Type B pancreatic cell (in vitro differentiated cells): ENCODE measurements around the gene KLF13. TPM values are rescaled to one million over a fixed set of nuclear protein-coding genes. Genes with fewer than 3 reads are reported as not detected.

Experiments
- DNase-seq: peaks from one replicate; pipeline ENCODE4 v3.0.0; 2021; ENCODE audit warnings: mixed read lengths; ENCODE audit not compliant: unreplicated experiment; ENCODE audit errors: extremely low spot score
- H3K27ac Mint-ChIP-seq: 2 replicates; pipeline ENCODE4 v1.8.0; 2021; ENCODE audit warnings: mild to moderate bottlenecking, mixed read lengths
- H3K27me3 Mint-ChIP-seq: 2 replicates; pipeline ENCODE4 v1.8.0; 2021; ENCODE audit warnings: mixed read lengths
- H3K36me3 Mint-ChIP-seq: 2 replicates; pipeline ENCODE4 v1.8.0; 2021; ENCODE audit warnings: mixed read lengths
- H3K4me1 Mint-ChIP-seq: one replicate; pipeline ENCODE4 v1.8.0; 2021; ENCODE audit warnings: mixed read lengths; ENCODE audit not compliant: unreplicated experiment
- H3K4me3 Mint-ChIP-seq: 2 replicates; pipeline ENCODE4 v1.8.0; 2021; ENCODE audit warnings: mild to moderate bottlenecking, mixed read lengths
- H3K9me3 Mint-ChIP-seq: 2 replicates; pipeline ENCODE4 v1.8.0; 2021; ENCODE audit warnings: mixed read lengths
- CTCF ChIP-seq: fragments of 200-600 bp; sonication (generic); conservative IDR thresholded peaks from 2 replicates; pipeline ENCODE4 v1.5.0; 2021; ENCODE audit warnings: antibody characterized with exemption, mild to moderate bottlenecking
- total RNA-seq: library from RNA; stranded (reverse); gene quantifications from 2 replicates; pipeline ENCODE4 v1.2.1, GENCODE V29; 2021; ENCODE audit warnings: low replicate concordance

Gene KLF13
- total RNA-seq, 1 donor from 2014 or later = 38.6 TPM

DNA sequence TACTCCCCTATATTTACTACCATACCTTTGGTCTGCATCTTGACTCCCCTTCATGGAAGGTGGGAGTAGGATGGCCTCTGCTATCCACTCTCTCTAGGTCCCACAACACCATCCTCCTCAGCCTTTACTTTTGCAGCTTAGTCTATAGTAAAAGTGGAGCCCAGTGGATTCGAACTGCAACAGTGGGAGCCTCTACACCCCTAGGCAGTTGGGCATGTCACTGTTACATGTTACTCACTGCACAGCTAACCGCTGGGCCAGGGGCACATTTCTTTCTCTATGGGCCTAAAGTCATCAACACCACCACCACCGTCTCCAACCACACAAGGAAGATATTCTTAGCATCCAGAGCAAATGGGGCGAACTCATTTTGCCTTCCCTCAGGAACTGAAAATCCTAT, 62.9 kb downstream of the KLF13 start:
- peaks cover 3% of the 10 kb centered on the region for H3K36me3 Mint-ChIP-seq
- no peak overlapping the region for H3K27ac Mint-ChIP-seq
- H3K4me1 Mint-ChIP-seq = no peaks in the 10 kb centered on the region
- peak overlapping the region; percentile 29 for H3K4me3 Mint-ChIP-seq
- H3K9me3 Mint-ChIP-seq = peaks cover 12% of the 10 kb centered on the region
- DNase-seq = no peak
- peaks cover 25% of the 10 kb centered on the region for H3K27me3 Mint-ChIP-seq
- no peak for TF ChIP-seq CTCF

GRCh38 chr15:31390029-31390428, 63.4 kb downstream of the KLF13 start:
- DNase-seq = no peak
- H3K9me3 Mint-ChIP-seq = peaks cover 12% of the 10 kb centered on the region
- no peaks in the 10 kb centered on the region for H3K4me1 Mint-ChIP-seq
- peaks cover 3% of the 10 kb centered on the region for H3K36me3 Mint-ChIP-seq
- H3K4me3 Mint-ChIP-seq = no peak overlapping the region
- peaks cover 30% of the 10 kb centered on the region for H3K27me3 Mint-ChIP-seq
- no peak overlapping the region for H3K27ac Mint-ChIP-seq
- TF ChIP-seq CTCF = no peak

DNA sequence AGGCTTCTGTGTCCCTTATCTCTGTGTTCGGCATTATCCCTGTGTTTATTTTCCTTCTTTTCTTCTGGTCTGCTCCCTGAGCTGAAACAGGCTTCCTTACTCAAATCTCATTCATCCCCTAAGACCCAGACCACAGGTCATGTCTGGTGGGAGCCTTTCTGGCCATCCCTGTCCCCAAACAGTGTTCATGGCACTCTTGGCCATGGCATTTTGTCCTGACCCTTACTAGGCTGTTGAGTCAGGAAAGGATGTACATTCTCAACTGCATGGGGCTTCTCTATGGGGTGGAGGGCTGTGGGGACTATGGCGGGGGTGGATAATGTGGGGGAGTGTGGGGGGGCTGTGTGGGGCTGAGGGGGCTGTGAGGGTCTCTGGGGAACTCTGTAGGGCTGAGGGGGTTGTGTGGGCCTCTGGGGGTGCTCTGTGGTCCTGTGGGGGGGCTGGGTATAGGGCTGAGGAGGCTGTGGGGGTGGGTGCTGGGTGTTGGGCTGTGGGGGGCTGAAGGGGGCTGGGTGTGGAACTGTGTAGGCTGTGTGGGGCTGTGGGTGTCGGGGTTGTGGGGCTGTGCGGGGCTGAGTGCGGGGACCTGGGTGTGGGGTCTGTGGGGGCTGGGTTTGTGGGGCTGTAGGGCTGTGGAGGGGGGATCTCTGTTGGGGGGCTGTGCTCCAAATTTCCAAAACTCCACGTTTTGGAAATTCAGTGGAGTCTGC, 64.3 kb downstream of the KLF13 start:
- peak overlapping the region; percentile 18 for H3K4me3 Mint-ChIP-seq
- peaks cover 35% of the 10 kb centered on the region for H3K27me3 Mint-ChIP-seq
- DNase-seq = no peak
- peaks cover 3% of the 10 kb centered on the region for H3K36me3 Mint-ChIP-seq
- peaks cover 12% of the 10 kb centered on the region for H3K9me3 Mint-ChIP-seq
- TF ChIP-seq CTCF = no peak
- H3K4me1 Mint-ChIP-seq = no peaks in the 10 kb centered on the region
- H3K27ac Mint-ChIP-seq = no peak overlapping the region

DNA sequence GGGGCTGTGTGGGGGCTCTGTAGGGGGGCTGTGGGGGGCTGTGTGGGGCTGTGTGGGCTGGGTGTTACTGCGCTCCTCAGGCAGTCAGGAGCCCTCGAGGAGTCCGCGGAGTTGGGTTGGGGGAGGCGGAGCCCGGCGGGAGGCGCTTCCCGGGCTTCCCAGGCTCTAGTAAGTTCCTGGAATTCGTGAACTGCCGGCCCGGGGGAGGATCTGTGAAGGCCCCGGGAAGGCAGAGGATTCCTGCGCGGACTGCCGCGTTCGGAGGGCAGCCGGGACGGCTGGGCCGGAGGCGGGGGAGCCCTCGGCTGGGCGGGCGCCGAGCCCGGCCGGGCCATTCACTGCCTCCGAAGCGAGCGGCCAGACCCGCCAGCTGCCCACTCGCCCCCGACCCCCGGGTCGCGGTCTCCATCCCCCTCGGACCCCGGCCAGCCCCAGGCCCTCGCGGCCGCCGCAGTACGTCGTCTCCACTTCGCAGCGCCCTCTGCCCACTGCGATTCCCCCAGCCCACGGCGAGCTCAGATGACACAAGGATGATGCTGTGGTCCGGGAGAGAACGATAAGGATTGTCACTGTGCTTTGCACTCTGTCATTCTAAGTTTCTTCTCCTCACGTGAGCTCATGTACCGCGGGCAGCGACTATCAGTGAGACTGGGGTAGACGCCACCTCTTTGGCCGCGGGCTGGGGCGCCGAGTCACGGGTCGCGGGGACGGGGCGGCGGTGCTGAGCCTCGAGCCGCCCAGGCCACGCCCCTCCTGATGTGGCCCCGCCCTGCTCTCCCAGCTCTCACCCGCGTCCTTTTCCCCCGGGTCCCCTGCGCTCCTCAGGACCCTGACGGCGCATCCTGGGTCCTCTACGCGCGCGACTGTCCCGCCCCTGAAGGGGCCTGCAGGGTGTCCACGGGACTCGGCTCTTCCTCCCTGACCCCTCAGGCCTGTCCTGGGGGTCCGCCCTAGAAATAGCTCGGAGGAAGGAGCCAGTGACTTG, 65.3 kb downstream of the KLF13 start:
- Mint-ChIP-seq H3K27ac (no peak overlapping the region), H3K36me3 (peaks cover 3% of the 10 kb centered on the region), H3K27me3 (peaks cover 35% of the 10 kb centered on the region), H3K4me3 (peak overlapping the region; percentile 89), H3K9me3 (peaks cover 12% of the 10 kb centered on the region), H3K4me1 (no peaks in the 10 kb centered on the region)
- peak; percentile 73 for DNase-seq
- TF ChIP-seq CTCF = no peak

DNA sequence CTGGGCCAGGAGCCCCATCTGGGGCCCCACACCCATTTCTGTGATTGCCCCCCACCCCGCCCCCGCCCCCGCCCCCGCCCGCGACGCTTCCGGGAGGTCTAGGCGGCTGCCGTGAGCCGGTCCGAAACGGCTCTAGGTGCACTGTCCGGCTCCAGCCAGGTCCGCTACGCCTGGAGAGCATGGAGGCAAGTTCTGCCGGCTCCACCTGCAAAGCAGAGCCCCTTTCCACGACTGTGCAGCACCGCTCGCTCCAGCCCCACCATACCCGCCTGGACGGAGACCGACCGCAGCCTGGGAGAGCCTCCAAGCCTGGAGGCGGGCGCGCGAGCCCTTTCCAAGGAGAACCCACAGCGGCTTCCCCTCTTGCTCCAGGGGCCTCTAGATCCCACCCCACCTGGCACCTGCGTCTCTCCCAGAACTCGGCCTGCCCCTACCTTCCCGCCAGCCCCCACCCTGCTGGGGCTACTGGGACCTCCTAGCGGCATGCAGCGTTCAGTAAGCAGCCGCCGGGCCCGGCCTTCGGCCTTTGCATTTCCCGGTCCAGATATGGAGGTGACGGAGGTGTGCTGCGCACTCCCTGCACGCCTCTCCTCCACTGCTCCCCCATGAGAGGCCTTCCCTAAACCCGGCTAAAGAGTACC, 66.2 kb downstream of the KLF13 start:
- peak overlapping the region; percentile 82 for H3K4me3 Mint-ChIP-seq
- TF ChIP-seq CTCF = no peak
- peaks cover 3% of the 10 kb centered on the region for H3K36me3 Mint-ChIP-seq
- H3K9me3 Mint-ChIP-seq = peaks cover 12% of the 10 kb centered on the region
- H3K27ac Mint-ChIP-seq = no peak overlapping the region
- H3K27me3 Mint-ChIP-seq = peaks cover 35% of the 10 kb centered on the region
- H3K4me1 Mint-ChIP-seq = no peaks in the 10 kb centered on the region
- DNase-seq = peak; percentile 69
